GM21526 (cell line): ENCODE measurements around the gene DSCAML1.

Source experiments
- ATAC-seq: cut with Tn5 transposase; IDR thresholded peaks from one replicate; pipeline ENCODE4 v1.9.1; 2021; ENCODE audit warnings: moderate library complexity; ENCODE audit not compliant: unreplicated experiment, low FRiP score

DSCAML1 gene

GRCh38 chr11:117595440-117595839 is 201.6 kb downstream of the DSCAML1 start:
- no peak for ATAC-seq

- ATAC-seq, result no peak
These were observed 202.3 kb downstream of the DSCAML1 start for GRCh38 chr11:117594721-117595120.

- no peak for ATAC-seq
These were observed 204.0 kb downstream of the DSCAML1 start for GRCh38 chr11:117593065-117593464.

- no peak for ATAC-seq
These were observed 205.5 kb downstream of the DSCAML1 start for GRCh38 chr11:117591316-117592039.

- ATAC-seq, result no peak
These were observed 208.0 kb downstream of the DSCAML1 start for GRCh38 chr11:117589063-117589462.

GRCh38 chr11:117588166-117588810 is 208.7 kb downstream of the DSCAML1 start:
- no peak for ATAC-seq

- ATAC-seq, result no peak
These were observed 209.6 kb downstream of the DSCAML1 start for GRCh38 chr11:117587416-117587815.

- ATAC-seq, result no peak
These were observed 210.6 kb downstream of the DSCAML1 start for GRCh38 chr11:117586392-117586791.

GRCh38 chr11:117585631-117586030 is 211.4 kb downstream of the DSCAML1 start:
- no peak for ATAC-seq

- no peak for ATAC-seq
These were observed 212.8 kb downstream of the DSCAML1 start for GRCh38 chr11:117584056-117584830.

- no peak for ATAC-seq
These were observed 213.8 kb downstream of the DSCAML1 start for GRCh38 chr11:117583063-117583801.

- ATAC-seq, result no peak
These were observed 214.6 kb downstream of the DSCAML1 start for GRCh38 chr11:117582433-117582832.

GRCh38 chr11:117580866-117581265 is 216.2 kb downstream of the DSCAML1 start:
- ATAC-seq, result no peak

- ATAC-seq, result no peak
These were observed 217.9 kb downstream of the DSCAML1 start for GRCh38 chr11:117579161-117579560.

- ATAC-seq, result no peak
These were observed 221.2 kb downstream of the DSCAML1 start for GRCh38 chr11:117575856-117576255.

- no peak for ATAC-seq
These were observed 222.5 kb downstream of the DSCAML1 start for GRCh38 chr11:117574551-117574950.

- no peak for ATAC-seq
These were observed 223.7 kb downstream of the DSCAML1 start for GRCh38 chr11:117573326-117573725.

GRCh38 chr11:117572671-117573070 is 224.3 kb downstream of the DSCAML1 start:
- ATAC-seq, result no peak

GRCh38 chr11:117572129-117572528 is 224.9 kb downstream of the DSCAML1 start:
- no peak for ATAC-seq

GRCh38 chr11:117570701-117571100 is 226.3 kb downstream of the DSCAML1 start:
- ATAC-seq, result no peak

GRCh38 chr11:117569911-117570310 is 227.1 kb downstream of the DSCAML1 start:
- ATAC-seq, result no peak
